Fibroblast of lung (primary cell): ENCODE measurements around the gene CDRT4. TPM values are rescaled to one million over a fixed set of nuclear protein-coding genes. Genes with fewer than 3 reads are reported as not detected.

Source experiments
- DNase-seq, 2 donors: peaks; one replicate each; pipeline versions ENCODE4 v3.0.0 to v3.0.0-alpha.2; 2010; ENCODE audit warnings: low read depth in 2 of 2
- H2AFZ ChIP-seq: 2 replicates; pipeline ENCODE4 v1.5.1; 2012; ENCODE audit warnings: low read length, control low read depth, inconsistent platforms
- H3K27ac ChIP-seq: 2 replicates; pipeline ENCODE4 v1.5.1; 2011; ENCODE audit warnings: low read length, control low read depth; ENCODE audit not compliant: insufficient read depth
- H3K27me3 ChIP-seq: 2 replicates; pipeline ENCODE4 v1.5.1; 2011; ENCODE audit warnings: mild to moderate bottlenecking, low read length; ENCODE audit not compliant: control insufficient read depth, insufficient read depth
- H3K36me3 ChIP-seq: 2 replicates; pipeline ENCODE4 v1.5.1; 2011; ENCODE audit warnings: low read length; ENCODE audit not compliant: control insufficient read depth, insufficient read depth
- H3K4me1 ChIP-seq: 2 replicates; pipeline ENCODE4 v1.5.1; 2011; ENCODE audit warnings: low read length; ENCODE audit not compliant: control insufficient read depth, insufficient read depth; ENCODE audit errors: extremely low read depth
- H3K4me2 ChIP-seq: 2 replicates; pipeline ENCODE4 v1.5.1; 2011; ENCODE audit warnings: low read length, control low read depth; ENCODE audit not compliant: insufficient read depth; ENCODE audit errors: extremely low read depth
- H3K4me3 ChIP-seq, 4 experiments: fragments of 200-600 bp in 1 of 4; sonication (generic) in 1 of 4; replicated peaks in 1 of 4; 2 replicates each; pipeline ENCODE4 v1.5.1; 2011 to 2016; ENCODE audit warnings: low read length in 4 of 4, low read depth in 3 of 4, mild to moderate bottlenecking in 3 of 4, control low read depth in 2 of 4, inconsistent platforms in 1 of 4, mixed read lengths in 1 of 4; ENCODE audit not compliant: insufficient read depth in 1 of 4; ENCODE audit errors: control extremely low read depth in 1 of 4
- H3K79me2 ChIP-seq: 2 replicates; pipeline ENCODE4 v1.5.1; 2012; ENCODE audit warnings: mild to moderate bottlenecking, low read length, inconsistent platforms; ENCODE audit not compliant: control insufficient read depth, insufficient read depth
- H3K9ac ChIP-seq: 2 replicates; pipeline ENCODE4 v1.5.1; 2011; ENCODE audit warnings: mild to moderate bottlenecking, low read length, control low read depth; ENCODE audit not compliant: insufficient read depth
- H3K9me3 ChIP-seq: 2 replicates; pipeline ENCODE4 v1.5.1; 2012; ENCODE audit warnings: low read depth, low read length; ENCODE audit not compliant: control insufficient read depth, insufficient read depth
- H4K20me1 ChIP-seq: 2 replicates; pipeline ENCODE4 v1.5.1; 2011; ENCODE audit warnings: low read length; ENCODE audit not compliant: control insufficient read depth, insufficient read depth; ENCODE audit errors: extremely low read depth
- EZH2 ChIP-seq: IDR thresholded peaks from 2 replicates; pipeline ENCODE4 v1.5.1; 2012; ENCODE audit warnings: low read length, control low read depth, mild to moderate bottlenecking; ENCODE audit errors: missing control alignments
- polyA plus RNA-seq, 2 donors: library from polyadenylated mRNA; depleted of rRNA in 1 of 2; stranded (reverse) in 1 of 2; unstranded in 1 of 2; fragments of >200 nt; gene quantifications; 2 replicates each; pipeline ENCODE4 v1.2.1, GENCODE V29; 2011 to 2012; ENCODE audit warnings: missing spikeins in 1 of 2
- total RNA-seq: library from RNA; depleted of rRNA; stranded (reverse); fragments of >200 nt; gene quantifications from 2 replicates; pipeline ENCODE4 v1.2.1, GENCODE V29; 2014
- TF ChIP-seq, protein P1 (sequence below), 2 donors: IDR thresholded peaks in 1 of 2; conservative IDR thresholded peaks in 1 of 2; 1 replicate in 1 of 2; 2 replicates in 1 of 2; pipeline ENCODE4 v1.5.1; 2011 to 2012; ENCODE audit warnings: low read length in 2 of 2, control low read depth in 1 of 2, inconsistent platforms in 1 of 2, low read depth in 1 of 2, mild to moderate bottlenecking in 1 of 2

CDRT4 gene
- total and polyA plus RNA-seq, 2 donors (not counting 1 experiment from before 2014, with no cell fraction given): 0.49 to 2.3 TPM

DNA sequence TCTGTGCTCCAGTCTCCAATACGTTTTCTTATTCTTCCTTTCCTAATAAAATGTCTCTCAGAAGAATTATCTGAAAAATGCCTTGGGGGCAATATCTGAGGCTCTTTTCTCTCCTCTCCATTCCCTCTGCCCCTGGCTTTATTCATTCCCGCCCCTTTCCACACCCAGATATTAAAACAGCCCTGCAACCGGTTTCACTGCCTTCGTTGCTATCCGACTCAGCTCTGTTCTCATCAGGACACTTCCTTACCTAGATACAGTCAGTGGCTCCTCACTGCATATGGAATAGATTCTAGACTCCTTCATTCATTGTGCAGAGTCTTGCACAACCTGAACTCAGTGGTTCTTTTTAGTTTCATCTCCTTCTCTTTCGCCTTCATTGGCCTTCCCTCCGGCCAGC is 74.0 kb downstream of the CDRT4 start:
- H3K4me2 ChIP-seq: no peak overlapping the region
- no peaks in the 10 kb centered on the region for H3K79me2 ChIP-seq
- H4K20me1 ChIP-seq: no peaks in the 10 kb centered on the region
- no peak overlapping the region for H2AFZ ChIP-seq
- peaks cover 9% of the 10 kb centered on the region for H3K4me1 ChIP-seq
- H3K4me3 ChIP-seq: no peak overlapping the region
- DNase-seq: no peak
- no peak overlapping the region for H3K27ac ChIP-seq
- H3K9me3 ChIP-seq: no peaks in the 10 kb centered on the region
- H3K36me3 ChIP-seq: no peaks in the 10 kb centered on the region
- no peaks in the 10 kb centered on the region for H3K27me3 ChIP-seq
- TF ChIP-seq, protein P1, sequence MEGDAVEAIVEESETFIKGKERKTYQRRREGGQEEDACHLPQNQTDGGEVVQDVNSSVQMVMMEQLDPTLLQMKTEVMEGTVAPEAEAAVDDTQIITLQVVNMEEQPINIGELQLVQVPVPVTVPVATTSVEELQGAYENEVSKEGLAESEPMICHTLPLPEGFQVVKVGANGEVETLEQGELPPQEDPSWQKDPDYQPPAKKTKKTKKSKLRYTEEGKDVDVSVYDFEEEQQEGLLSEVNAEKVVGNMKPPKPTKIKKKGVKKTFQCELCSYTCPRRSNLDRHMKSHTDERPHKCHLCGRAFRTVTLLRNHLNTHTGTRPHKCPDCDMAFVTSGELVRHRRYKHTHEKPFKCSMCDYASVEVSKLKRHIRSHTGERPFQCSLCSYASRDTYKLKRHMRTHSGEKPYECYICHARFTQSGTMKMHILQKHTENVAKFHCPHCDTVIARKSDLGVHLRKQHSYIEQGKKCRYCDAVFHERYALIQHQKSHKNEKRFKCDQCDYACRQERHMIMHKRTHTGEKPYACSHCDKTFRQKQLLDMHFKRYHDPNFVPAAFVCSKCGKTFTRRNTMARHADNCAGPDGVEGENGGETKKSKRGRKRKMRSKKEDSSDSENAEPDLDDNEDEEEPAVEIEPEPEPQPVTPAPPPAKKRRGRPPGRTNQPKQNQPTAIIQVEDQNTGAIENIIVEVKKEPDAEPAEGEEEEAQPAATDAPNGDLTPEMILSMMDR (conservative IDR thresholded peaks at IDR 0.05 in 1 of 2, IDR thresholded peaks at IDR 0.05 in 1 of 2; ENCODE audit: low read depth in 1 of 2, low read length in 2 of 2): no peak
- TF ChIP-seq EZH2: no peak
- no peak overlapping the region for H3K9ac ChIP-seq

DNA sequence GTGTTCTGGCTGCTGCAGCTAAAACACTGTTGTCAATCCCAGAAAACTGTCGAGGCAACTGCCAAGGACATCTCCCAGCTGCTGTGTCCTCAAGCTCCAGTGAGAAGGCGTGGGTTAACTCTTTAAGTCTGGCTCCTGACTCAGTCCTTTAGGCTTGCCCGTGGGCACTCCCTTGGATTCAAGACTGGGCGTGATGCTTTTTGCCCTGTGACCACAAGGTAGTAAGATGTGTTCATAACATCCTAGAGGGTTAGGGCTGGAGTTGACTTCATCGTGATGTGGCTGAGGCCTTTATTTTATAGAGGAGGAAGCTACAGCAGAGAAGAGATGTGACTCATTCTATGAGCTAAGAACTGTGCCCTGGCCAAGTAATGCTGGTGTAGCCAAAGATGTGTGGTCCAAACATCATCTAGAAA is 75.1 kb downstream of the CDRT4 start:
- DNase-seq: peak; percentile 92 to 93
- TF ChIP-seq EZH2: no peak
- TF ChIP-seq, protein P1 (conservative IDR thresholded peaks at IDR 0.05 in 1 of 2, IDR thresholded peaks at IDR 0.05 in 1 of 2; ENCODE audit: low read depth in 1 of 2, low read length in 2 of 2): no peak
- H3K4me3 ChIP-seq: no peak overlapping the region
- H3K36me3 ChIP-seq: no peaks in the 10 kb centered on the region
- H2AFZ ChIP-seq: no peak overlapping the region
- H3K79me2 ChIP-seq: no peaks in the 10 kb centered on the region
- no peaks in the 10 kb centered on the region for H3K27me3 ChIP-seq
- no peaks in the 10 kb centered on the region for H4K20me1 ChIP-seq
- no peak overlapping the region for H3K4me2 ChIP-seq
- peak overlapping the region; percentile 27 for H3K27ac ChIP-seq
- no peak overlapping the region for H3K9ac ChIP-seq
- H3K4me1 ChIP-seq: peaks cover 3% of the 10 kb centered on the region
- H3K9me3 ChIP-seq: no peaks in the 10 kb centered on the region

DNA sequence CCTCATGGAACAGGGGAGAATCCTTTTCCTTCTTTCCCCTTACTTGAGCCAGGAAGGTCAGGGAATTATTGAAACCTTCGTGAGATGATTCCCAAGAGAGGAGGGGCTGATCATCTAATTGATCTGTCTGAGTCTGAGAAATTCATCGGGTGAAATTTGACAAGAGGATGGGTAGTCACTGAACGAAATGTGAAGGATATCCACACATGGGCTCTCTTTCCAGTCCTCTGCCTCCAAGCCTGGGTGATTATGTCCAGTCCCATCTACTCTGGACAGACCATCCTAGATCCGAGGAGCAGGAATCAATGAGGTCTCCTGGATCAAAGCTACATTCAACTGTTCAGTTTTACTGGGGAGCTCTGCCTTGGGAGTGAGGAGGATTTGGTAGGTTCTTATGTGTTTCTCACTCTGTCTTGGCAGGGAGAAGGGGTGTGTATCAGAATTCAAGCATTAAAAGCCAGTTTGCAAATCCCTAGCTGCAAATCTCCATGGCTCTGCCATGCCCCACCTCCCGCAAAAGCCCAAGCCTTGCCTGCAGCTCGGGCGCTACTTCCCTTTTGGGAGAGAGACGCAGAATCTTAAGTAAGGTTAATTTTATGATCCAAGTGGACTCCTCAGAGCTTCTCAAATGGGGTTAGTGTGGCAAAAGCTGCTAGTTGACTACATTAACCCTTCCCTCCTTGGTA is 78.9 kb downstream of the CDRT4 start:
- DNase-seq: no peak
- no peak overlapping the region for H3K27ac ChIP-seq
- H3K79me2 ChIP-seq: no peaks in the 10 kb centered on the region
- H3K36me3 ChIP-seq: no peaks in the 10 kb centered on the region
- H3K27me3 ChIP-seq: no peaks in the 10 kb centered on the region
- no peaks in the 10 kb centered on the region for H3K9me3 ChIP-seq
- H3K4me2 ChIP-seq: no peak overlapping the region
- H4K20me1 ChIP-seq: no peaks in the 10 kb centered on the region
- TF ChIP-seq EZH2: no peak
- TF ChIP-seq, protein P1 (conservative IDR thresholded peaks at IDR 0.05 in 1 of 2, IDR thresholded peaks at IDR 0.05 in 1 of 2; ENCODE audit: low read depth in 1 of 2, low read length in 2 of 2): no peak
- no peak overlapping the region for H2AFZ ChIP-seq
- no peak overlapping the region for H3K4me3 ChIP-seq
- H3K9ac ChIP-seq: no peak overlapping the region
- H3K4me1 ChIP-seq: peaks cover 11% of the 10 kb centered on the region
